HepG2 (cell line): Measurements from ENCODE around the gene SLCO4A1. TPM values are rescaled to one million over a fixed set of nuclear protein-coding genes. Genes with fewer than 3 reads are reported as not detected.
A peak's percentile ranks its signal among the peaks of the same experiment; 100 is the strongest.

Experiments
- ATF4 ChIP-seq, 2 experiments: fragments of 450-650 bp in 1 of 2; sonication (generic) in 1 of 2; formaldehyde crosslinking; IDR thresholded peaks; 2 replicates each; pipeline versions ENCODE4 v1.5.0 to v1.8.0; 2020 to 2022; ENCODE audit warnings: mild to moderate bottlenecking in 1 of 2, missing genetic modification reagents in 1 of 2
- BRCA1 ChIP-seq: sonication (generic); formaldehyde crosslinking; IDR thresholded peaks from 2 replicates; pipeline ENCODE4 v1.4.0; 2020; ENCODE audit warnings: missing genetic modification reagents
- DDIT3 ChIP-seq: sonication (generic); formaldehyde crosslinking; IDR thresholded peaks from 2 replicates; pipeline ENCODE4 v1.4.0; 2020; ENCODE audit warnings: mild to moderate bottlenecking, missing genetic modification reagents
- FIP1L1 ChIP-seq: fragments of 200-400 bp; formaldehyde crosslinking; IDR thresholded peaks from 2 replicates; pipeline ENCODE4 v1.6.1; 2018; ENCODE audit warnings: low read depth, mild to moderate bottlenecking, low read length, moderate library complexity, borderline replicate concordance; ENCODE audit not compliant: insufficient read depth
- HDAC6 ChIP-seq: fragments of 200-600 bp; sonication (generic); IDR thresholded peaks from 2 replicates; pipeline ENCODE4 v1.7.0; 2017; ENCODE audit warnings: mild to moderate bottlenecking, antibody characterized with exemption, low read length, low read depth
- MED1 ChIP-seq: sonication (generic); formaldehyde crosslinking; IDR thresholded peaks from 2 replicates; pipeline ENCODE4 v1.4.0; 2020; ENCODE audit warnings: missing genetic modification reagents
- MXD1 ChIP-seq: sonication (generic); formaldehyde crosslinking; IDR thresholded peaks from 2 replicates; pipeline ENCODE4 v1.4.0; 2020; ENCODE audit warnings: mild to moderate bottlenecking, missing genetic modification reagents
- NCOR1 ChIP-seq: fragments of 200-600 bp; sonication (generic); IDR thresholded peaks from 2 replicates; pipeline ENCODE4 v1.7.0; 2017; ENCODE audit warnings: antibody characterized with exemption, low read length, borderline replicate concordance
- PHF8 ChIP-seq: sonication (generic); formaldehyde crosslinking; IDR thresholded peaks from 2 replicates; pipeline ENCODE4 v1.5.0; 2020; ENCODE audit warnings: missing genetic modification reagents
- RORA ChIP-seq: sonication (generic); formaldehyde crosslinking; IDR thresholded peaks from 2 replicates; pipeline ENCODE4 v1.5.0; 2020; ENCODE audit warnings: mild to moderate bottlenecking, missing genetic modification reagents, moderate library complexity
- SOX13 ChIP-seq, 3 experiments: fragments of 450-650 bp in 1 of 3; sonication (generic) in 1 of 3; formaldehyde crosslinking in 1 of 3; IDR thresholded peaks in 2 of 3; conservative IDR thresholded peaks in 1 of 3; 2 replicates each; pipeline versions ENCODE4 v1.5.0 to v1.6.1; 2016 to 2020; ENCODE audit warnings: antibody characterized with exemption in 1 of 3, mild to moderate bottlenecking in 1 of 3, missing compliant biosample characterization in 1 of 3, missing genetic modification reagents in 1 of 3, moderate library complexity in 1 of 3
- SRSF1 ChIP-seq: fragments of 200-400 bp; formaldehyde crosslinking; optimal IDR thresholded peaks from 2 replicates; pipeline ENCODE3; 2017; ENCODE audit warnings: mild to moderate bottlenecking, low read depth, low read length, moderate library complexity
- TGIF2 ChIP-seq: IDR thresholded peaks from 2 replicates; pipeline ENCODE4 v1.6.1; 2016; ENCODE audit warnings: control low read depth, missing compliant biosample characterization
- THYN1 ChIP-seq: sonication (generic); formaldehyde crosslinking; IDR thresholded peaks from 2 replicates; pipeline ENCODE4 v1.8.1; 2023; ENCODE audit warnings: low read depth, mild to moderate bottlenecking, moderate library complexity, missing genetic modification reagents, borderline replicate concordance
- ZFP1 ChIP-seq: IDR thresholded peaks from 2 replicates; pipeline ENCODE4 v1.6.1; 2016
- ZMYM2 ChIP-seq: sonication (generic); formaldehyde crosslinking; IDR thresholded peaks from 2 replicates; pipeline ENCODE4 v1.8.0; 2022; ENCODE audit warnings: mild to moderate bottlenecking, missing genetic modification reagents
- ZNF543 ChIP-seq: sonication (generic); formaldehyde crosslinking; IDR thresholded peaks from 2 replicates; pipeline ENCODE4 v1.4.0; 2020; ENCODE audit warnings: mild to moderate bottlenecking, missing genetic modification reagents
- ZNF672 ChIP-seq: sonication (generic); formaldehyde crosslinking; IDR thresholded peaks from 2 replicates; pipeline ENCODE4 v1.8.1; 2022; ENCODE audit warnings: missing genetic modification reagents
- ZNF790 ChIP-seq: sonication (generic); formaldehyde crosslinking; IDR thresholded peaks from 2 replicates; pipeline ENCODE4 v1.8.0; 2022; ENCODE audit warnings: missing genetic modification reagents, mild to moderate bottlenecking, borderline replicate concordance
- polyA plus RNA-seq, 8 experiments: library from polyadenylated mRNA; depleted of rRNA in 3 of 8; stranded (reverse) in 7 of 8; unstranded in 1 of 8; fragments of >200 nt; fragmentation: Illumina TruSeq in 4 of 8; extraction: Trizol in 4 of 8; gene quantifications; 2 replicates each; pipeline versions ENCODE4 v1.2.1 to v1.2.3, GENCODE V29; 2011 to 2016; ENCODE audit warnings: low read depth in 4 of 8, missing spikeins in 1 of 8, mixed read lengths in 1 of 8; ENCODE audit not compliant: insufficient read depth in 1 of 8
- total RNA-seq, 5 experiments: library from RNA; depleted of rRNA; stranded (reverse); fragments of >200 nt; fragmentation: Illumina TruSeq; extraction: Trizol; gene quantifications; 2 replicates each; pipeline ENCODE4 v1.2.3, GENCODE V29; 2016; ENCODE audit warnings: low read depth in 1 of 5
- TF ChIP-seq, protein P1 (sequence below): sonication (generic); formaldehyde crosslinking; conservative IDR thresholded peaks from 2 replicates; pipeline ENCODE4 v1.8.0; 2022; ENCODE audit warnings: mild to moderate bottlenecking, moderate library complexity, missing genetic modification reagents
- TF ChIP-seq, protein P2 (sequence below): sonication (generic); formaldehyde crosslinking; conservative IDR thresholded peaks from 2 replicates; pipeline ENCODE4 v1.4.0; 2020; ENCODE audit warnings: missing genetic modification reagents
- TF ChIP-seq, protein P3 (sequence below): sonication (generic); formaldehyde crosslinking; conservative IDR thresholded peaks from 2 replicates; pipeline ENCODE4 v1.4.0; 2020; ENCODE audit warnings: missing genetic modification reagents

SLCO4A1 gene
- total and polyA plus RNA-seq, 2 of the 13 experiments (the other 11 are each of a cell fraction or from before 2014, with no cell fraction given), result 55.5 to 112 TPM

DNA sequence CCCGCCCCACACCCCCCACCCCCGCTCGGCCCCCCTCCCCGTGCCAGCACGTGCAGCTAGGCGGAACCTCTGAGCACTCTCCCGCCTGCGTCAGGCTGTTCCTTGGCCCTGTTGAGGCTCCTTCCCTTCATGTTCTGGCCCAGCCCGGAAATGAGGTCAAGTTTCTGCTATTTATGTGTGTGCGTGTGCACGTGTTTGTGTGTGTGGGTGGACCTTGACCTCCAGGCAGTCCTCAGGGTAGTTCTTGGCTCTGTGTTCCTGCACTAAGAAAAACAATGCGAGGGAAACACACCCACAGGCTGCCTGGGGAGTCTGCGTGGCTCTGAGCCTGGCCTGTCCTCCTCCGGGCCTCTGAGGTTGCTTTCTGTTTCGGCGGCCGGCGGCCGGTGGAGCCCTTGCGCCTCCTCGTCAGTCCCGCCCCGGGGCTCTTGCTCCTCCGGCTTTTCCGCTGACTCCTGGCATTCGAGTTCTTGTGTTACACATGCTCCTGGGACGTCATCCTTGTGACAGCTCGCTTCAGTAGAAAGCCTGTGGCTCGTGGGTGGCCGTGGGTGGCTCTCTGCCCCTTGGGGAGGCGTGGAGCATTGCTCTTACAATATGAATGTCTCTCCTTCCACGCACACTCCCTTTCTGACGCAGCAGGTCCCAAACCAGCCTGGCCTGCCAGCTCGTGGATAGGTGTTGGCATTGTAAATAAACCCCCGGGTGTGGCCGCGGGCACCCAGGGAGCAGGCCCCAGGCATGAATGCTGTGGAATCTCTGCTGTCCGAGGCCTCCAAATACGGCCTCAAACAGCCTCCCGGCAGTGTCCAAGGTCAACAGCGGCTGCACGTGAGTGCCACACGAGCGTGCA, 10.0 kb downstream of the SLCO4A1 start (continued):
- TF ChIP-seq THYN1 (CRISPR knock-in tag), result no peak
- peak; percentile 54; the same call in 1 of the 2 replicates for TF ChIP-seq ZNF543 (CRISPR knock-in tag)
- peak; percentile 58; the same call in 1 of the 2 replicates for TF ChIP-seq SOX13 (IDR thresholded peaks at IDR 0.05)
- peak in 1 of 2 experiments; percentile 88; a peak in 2 of 4 replicates for TF ChIP-seq SOX13 (CRISPR knock-in tag; conservative IDR thresholded peaks at IDR 0.05 in 1 of 2, IDR thresholded peaks at IDR 0.05 in 1 of 2)
- TF ChIP-seq ZMYM2 (CRISPR knock-in tag), result no peak; the same call in 1 of the 2 replicates
- TF ChIP-seq HDAC6, result no peak
- TF ChIP-seq MED1 (CRISPR knock-in tag), result peak; percentile 93
- TF ChIP-seq ATF4 (CRISPR knock-in tag; IDR thresholded peaks at IDR 0.05), result peak in 1 of 2 experiments; percentile 70; a peak in 2 of 4 replicates
- TF ChIP-seq TGIF2 (CRISPR knock-in tag), result peak; percentile 78
- no peak for TF ChIP-seq BRCA1 (CRISPR knock-in tag)
- TF ChIP-seq, protein P1, sequence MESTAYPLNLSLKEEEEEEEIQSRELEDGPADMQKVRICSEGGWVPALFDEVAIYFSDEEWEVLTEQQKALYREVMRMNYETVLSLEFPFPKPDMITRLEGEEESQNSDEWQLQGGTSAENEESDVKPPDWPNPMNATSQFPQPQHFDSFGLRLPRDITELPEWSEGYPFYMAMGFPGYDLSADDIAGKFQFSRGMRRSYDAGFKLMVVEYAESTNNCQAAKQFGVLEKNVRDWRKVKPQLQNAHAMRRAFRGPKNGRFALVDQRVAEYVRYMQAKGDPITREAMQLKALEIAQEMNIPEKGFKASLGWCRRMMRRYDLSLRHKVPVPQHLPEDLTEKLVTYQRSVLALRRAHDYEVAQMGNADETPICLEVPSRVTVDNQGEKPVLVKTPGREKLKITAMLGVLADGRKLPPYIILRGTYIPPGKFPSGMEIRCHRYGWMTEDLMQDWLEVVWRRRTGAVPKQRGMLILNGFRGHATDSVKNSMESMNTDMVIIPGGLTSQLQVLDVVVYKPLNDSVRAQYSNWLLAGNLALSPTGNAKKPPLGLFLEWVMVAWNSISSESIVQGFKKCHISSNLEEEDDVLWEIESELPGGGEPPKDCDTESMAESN (CRISPR knock-in tag), result peak; percentile 48; the same call in 1 of the 2 replicates
- TF ChIP-seq DDIT3 (CRISPR knock-in tag), result no peak
- TF ChIP-seq, protein P2, sequence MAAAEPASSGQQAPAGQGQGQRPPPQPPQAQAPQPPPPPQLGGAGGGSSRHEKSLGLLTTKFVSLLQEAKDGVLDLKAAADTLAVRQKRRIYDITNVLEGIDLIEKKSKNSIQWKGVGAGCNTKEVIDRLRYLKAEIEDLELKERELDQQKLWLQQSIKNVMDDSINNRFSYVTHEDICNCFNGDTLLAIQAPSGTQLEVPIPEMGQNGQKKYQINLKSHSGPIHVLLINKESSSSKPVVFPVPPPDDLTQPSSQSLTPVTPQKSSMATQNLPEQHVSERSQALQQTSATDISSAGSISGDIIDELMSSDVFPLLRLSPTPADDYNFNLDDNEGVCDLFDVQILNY, result no peak
- TF ChIP-seq FIP1L1, result no peak
- TF ChIP-seq ZNF790 (CRISPR knock-in tag), result no peak
- TF ChIP-seq NCOR1, result peak; percentile 92
- TF ChIP-seq ZNF672 (CRISPR knock-in tag), result no peak
- TF ChIP-seq PHF8 (CRISPR knock-in tag), result peak; percentile 35; the same call in 1 of the 2 replicates
- peak; percentile 36; the same call in 1 of the 2 replicates for TF ChIP-seq ZFP1 (CRISPR knock-in tag)
- peak; percentile 12; the same call in 1 of the 2 replicates for TF ChIP-seq MXD1 (CRISPR knock-in tag)
- no peak for TF ChIP-seq SRSF1
- TF ChIP-seq RORA, result no peak
- TF ChIP-seq, protein P3, sequence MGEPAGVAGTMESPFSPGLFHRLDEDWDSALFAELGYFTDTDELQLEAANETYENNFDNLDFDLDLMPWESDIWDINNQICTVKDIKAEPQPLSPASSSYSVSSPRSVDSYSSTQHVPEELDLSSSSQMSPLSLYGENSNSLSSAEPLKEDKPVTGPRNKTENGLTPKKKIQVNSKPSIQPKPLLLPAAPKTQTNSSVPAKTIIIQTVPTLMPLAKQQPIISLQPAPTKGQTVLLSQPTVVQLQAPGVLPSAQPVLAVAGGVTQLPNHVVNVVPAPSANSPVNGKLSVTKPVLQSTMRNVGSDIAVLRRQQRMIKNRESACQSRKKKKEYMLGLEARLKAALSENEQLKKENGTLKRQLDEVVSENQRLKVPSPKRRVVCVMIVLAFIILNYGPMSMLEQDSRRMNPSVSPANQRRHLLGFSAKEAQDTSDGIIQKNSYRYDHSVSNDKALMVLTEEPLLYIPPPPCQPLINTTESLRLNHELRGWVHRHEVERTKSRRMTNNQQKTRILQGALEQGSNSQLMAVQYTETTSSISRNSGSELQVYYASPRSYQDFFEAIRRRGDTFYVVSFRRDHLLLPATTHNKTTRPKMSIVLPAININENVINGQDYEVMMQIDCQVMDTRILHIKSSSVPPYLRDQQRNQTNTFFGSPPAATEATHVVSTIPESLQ (CRISPR knock-in tag), result no peak
